NCI-H1105 treated with DMSO at 0.1 percent for 48 hours (cell line): ENCODE results near the gene PROCR.
"Not testable (repeated sequence)": the region's sequence is repeated elsewhere in the genome, so short reads cannot be mapped to it uniquely, and the experiment has no call there.

Experiments used
- DNase-seq: peaks from one replicate; lab custom pipeline; 2025; lab: John Stamatoyannopoulos, UW

PROCR gene

GRCh38 chr20:35193031-35193791, 21.3 kb downstream of the PROCR start:
- DNase-seq: not testable (repeated sequence)

DNA sequence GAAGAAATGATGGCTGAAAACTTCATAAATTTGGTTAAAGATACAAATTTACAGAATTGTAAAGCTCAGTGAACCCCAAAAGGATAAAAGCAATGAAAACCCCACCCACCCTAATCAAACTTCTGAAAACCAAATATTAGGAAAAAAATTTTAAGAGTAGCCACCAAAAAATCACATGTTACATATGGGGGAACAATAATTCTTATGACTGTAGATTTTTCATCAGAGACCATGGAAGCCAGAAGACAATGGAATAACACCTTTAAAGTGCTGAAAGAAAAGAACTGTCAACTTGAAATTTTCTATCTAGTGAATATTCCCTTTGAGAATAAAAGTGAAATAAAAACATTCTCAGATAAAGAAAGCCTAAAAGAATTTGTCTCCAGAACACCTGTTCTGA, 24.4 kb downstream of the PROCR start:
- DNase-seq: no peak

DNA sequence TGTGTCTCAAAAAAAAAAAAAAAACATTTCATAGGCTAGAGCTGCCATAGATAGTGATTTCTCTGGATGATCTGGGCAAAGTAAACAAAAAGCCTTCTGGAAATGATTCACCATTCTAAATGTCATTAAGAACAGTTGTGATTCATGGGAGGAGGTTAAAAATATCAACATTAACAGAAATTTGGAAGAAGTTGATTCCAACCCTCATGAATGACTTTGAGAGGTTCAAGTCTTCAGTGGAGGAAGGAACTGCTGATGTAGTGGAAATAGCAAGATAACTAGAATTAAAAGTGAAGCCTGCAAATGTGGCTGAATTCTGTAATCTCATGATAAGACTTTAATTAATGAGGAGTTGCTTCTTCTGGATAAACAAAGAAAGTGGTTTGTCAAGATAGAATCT, 27.9 kb downstream of the PROCR start:
- no peak for DNase-seq

GRCh38 chr20:35200267-35200666, 28.4 kb downstream of the PROCR start:
- DNase-seq: no peak

GRCh38 chr20:35201467-35201866, 29.6 kb downstream of the PROCR start:
- not testable (repeated sequence) for DNase-seq

DNA sequence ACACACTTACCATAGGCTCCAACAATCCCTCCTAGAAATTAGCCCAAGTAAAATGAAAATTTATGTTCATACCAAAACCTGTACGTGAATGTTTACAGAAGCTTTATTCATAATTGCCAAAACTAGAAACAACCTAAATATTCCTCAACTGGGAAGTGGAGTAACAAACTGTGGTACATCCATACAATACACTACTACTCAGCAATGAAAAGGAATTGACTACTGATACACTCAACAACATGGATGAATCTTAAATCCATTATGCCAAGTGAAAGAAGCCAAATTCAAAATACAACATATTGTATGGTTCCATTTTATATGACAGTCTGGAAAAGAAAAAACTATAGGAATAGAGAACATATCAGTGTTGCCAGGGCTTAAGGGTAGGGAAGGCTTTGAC, 34.9 kb downstream of the PROCR start:
- DNase-seq: no peak

DNA sequence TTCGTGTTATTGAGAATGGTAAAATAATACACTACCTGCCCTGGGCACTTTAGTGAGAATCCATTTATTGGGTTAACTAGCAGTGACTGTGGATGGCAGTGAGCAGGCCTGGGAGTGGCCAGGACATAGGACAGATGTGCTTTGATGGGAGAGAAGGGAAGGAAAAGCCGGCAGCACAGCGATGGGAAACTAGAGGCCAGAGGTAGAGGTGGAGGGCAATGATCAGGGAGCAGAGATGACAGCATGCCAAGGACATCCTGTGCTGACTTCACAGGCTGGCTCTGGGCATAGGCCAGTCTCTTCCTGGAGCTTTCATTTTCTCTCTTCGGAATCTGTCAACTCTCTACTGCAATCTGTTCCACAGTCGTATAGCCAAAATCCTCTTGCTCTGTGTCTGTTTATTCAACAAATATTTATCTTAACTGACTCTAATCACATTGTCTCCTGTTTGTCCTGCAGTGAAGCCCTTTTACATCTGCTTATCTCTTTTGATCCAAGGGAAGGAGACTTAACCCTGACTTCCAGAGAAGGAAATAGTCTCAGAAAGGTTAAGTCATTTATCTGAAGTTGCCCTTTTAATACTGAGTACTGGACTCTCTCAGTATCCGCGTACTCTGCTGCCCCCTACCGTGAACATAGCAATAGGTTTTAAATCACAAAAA, 36.2 kb downstream of the PROCR start:
- peak; percentile 59 for DNase-seq

GRCh38 chr20:35215066-35215956, 43.4 kb downstream of the PROCR start:
- DNase-seq: no peak

DNA sequence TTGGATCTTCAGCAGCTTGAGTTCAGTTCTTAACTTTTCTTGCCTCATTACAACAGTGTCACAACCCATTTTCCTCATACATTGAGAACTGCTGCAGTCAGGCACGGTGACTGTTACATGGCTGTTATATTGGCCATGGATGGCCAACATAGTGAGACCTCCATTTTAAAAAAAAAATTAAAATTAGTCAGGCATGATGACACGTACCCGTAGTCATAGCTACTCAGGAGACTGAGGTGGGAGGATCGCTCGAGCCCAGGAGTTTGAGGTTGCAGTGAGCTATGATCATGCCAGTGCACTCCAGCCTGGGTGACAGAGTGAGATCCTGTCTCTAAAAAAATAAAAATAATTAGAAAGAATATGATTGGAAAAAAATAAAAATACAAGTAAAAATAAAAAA, 44.7 kb downstream of the PROCR start:
- no peak for DNase-seq

- no peak for DNase-seq
These were observed 52.1 kb downstream of the PROCR start for GRCh38 chr20:35223941-35224340.

- no peak for DNase-seq
These were observed 52.7 kb downstream of the PROCR start for GRCh38 chr20:35224536-35224935.

GRCh38 chr20:35225319-35226125, 53.6 kb downstream of the PROCR start:
- no peak for DNase-seq

DNA sequence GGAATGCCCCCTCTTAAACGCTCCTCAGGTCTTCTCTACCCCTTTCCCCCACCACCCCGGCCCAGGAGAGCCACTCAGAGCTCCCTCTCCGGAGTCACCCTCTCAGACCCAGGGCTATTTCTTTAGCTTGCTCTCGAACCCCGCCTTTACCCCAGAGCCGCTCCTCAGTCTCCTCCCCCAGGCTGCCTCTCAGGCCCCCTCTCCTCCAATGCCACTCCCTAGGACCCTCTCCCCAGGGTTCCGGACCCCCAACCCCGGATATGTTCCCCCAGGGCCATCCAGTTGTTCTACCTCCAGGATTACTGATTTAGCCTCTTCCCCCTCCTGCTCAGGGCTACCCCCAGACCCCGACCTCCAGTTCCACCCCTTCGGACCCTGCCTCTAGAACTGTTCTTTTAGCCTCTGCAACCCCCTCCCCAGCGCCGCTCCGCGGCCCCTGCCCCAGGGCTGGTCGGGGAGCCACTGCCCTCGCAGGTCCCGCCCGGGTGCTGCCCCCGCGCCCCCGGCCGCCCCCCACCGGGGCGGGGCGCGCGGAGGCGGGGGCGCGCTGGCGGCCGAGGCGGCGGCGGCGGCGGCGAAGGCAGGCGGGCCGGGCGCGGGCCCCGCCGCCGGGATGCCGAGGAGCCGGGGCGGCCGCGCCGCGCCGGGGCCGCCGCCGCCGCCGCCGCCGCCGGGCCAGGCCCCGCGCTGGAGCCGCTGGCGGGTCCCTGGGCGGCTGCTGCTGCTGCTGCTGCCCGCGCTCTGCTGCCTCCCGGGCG, 54.4 kb downstream of the PROCR start, which contains the start of gene MMP24:
MMP24 (plus strand) TSS at position 565 of the 758 bp plus-strand sequence; CDS start at position 614, 49 bp downstream.
- DNase-seq: peak; percentile 16
